DMS 273 treated with DMSO at 0.1 percent for 48 hours (cell line): Measurements from ENCODE around the gene AMN1.
"Not testable (repeated sequence)": the region's sequence is repeated elsewhere in the genome, so short reads cannot be mapped to it uniquely, and the experiment has no call there.

ENCODE experiments used
- DNase-seq: peaks from one replicate; lab custom pipeline; 2025; lab: John Stamatoyannopoulos, UW

The AMN1 gene

GRCh38 chr12:31733549-31734432, 5.0 kb upstream of the AMN1 start:
- not testable (repeated sequence) for DNase-seq

DNA sequence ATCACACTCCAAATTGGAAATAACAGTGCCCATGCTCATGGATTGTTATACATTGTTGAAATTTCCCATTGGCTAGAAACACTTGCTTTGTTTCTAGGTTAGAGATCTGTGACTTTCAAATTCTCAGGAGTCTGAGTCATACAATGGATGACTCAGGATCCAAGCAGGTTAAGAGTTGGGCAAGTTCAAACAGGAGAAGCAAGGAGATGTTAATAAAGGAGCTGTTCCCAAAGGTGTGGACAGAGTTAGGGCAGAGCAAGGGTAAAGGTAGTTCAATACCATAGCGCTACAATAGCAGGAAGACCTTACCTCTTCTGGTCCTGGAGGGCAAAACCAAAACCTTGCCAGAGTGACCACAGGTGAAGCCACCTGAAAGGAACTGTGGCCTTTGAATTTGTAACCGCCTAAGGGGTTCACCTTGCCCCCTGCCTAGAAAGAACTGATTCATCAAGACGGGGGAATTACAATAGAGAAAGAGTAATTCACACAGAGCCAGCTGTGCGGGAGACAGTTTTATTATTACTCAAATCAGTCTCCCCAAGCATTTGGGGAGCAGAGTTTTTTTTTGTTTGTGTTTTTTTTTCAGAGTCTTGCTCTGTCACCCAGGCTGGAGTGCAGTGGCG, 4.2 kb upstream of the AMN1 start:
- no peak for DNase-seq

- DNase-seq, result not testable (repeated sequence)
Measured at GRCh38 chr12:31731203-31731602, 2.4 kb upstream of the AMN1 start.

GRCh38 chr12:31729705-31730104, 884 bp upstream of the AMN1 start:
- no peak for DNase-seq

- DNase-seq, result no peak
Measured at GRCh38 chr12:31728289-31728916, 418 bp downstream of the AMN1 start.

DNA sequence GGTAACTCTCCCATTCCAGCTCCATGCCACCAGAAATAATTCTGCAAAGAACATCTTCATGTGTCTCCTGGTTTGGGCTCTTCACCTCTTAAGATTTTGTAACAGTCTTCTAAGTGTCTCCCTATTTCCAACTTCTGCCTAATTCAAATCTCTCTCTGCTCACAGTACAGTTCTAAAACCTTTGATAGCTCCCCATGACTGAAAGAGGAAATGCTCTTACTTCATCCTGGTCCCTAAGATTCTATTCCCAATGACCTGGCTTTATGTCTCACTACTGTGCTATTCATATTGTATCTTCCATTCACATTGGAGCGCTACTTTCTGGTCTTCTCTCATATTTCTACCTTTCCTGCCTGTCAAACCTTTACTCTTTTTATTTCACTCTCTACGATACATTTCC, 1.6 kb downstream of the AMN1 start:
- no peak for DNase-seq

DNA sequence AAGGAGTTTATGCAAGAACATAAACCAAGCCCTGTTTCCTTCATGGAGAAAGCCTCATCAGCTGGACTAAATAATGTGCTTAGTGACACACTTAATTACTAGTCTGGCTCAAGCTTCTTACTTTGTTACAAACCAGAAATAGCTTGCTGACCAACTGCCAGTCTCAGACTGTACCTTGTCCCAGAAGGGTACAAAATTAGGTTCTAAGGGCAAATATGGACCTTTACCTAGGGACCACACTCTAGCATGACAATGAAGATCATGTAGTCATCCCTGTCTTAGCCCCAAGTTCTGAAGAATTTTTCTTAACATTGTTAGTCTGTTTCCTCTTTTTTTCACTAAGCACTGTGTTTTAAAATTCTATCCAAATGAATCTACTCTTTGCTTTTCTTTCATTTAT, 2.2 kb downstream of the AMN1 start:
- DNase-seq, result no peak

DNA sequence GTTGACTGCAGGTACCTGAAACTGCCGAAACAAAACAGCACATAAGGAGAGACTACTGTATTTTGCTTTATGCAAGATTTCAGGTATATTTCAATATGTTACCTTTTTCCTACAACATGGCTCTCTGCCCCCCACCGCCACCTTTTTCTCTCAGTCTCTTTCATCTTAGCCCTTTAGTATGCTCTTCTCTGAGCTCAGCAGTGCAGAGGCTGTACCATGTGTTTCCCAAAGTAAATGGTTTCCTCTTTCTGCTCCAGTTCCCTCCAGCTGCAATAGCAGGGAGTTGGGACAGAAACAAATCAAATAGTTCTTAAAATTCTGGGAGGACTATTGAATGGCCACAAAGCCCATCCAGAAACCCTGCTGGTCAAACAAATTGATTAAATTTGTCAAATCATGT, 4.3 kb downstream of the AMN1 start:
- DNase-seq, result no peak

GRCh38 chr12:31722580-31722979, 6.2 kb downstream of the AMN1 start:
- no peak for DNase-seq

GRCh38 chr12:31718542-31719198, 10.2 kb downstream of the AMN1 start:
- DNase-seq, result not testable (repeated sequence)

GRCh38 chr12:31716998-31717397, 11.8 kb downstream of the AMN1 start:
- not testable (repeated sequence) for DNase-seq

DNA sequence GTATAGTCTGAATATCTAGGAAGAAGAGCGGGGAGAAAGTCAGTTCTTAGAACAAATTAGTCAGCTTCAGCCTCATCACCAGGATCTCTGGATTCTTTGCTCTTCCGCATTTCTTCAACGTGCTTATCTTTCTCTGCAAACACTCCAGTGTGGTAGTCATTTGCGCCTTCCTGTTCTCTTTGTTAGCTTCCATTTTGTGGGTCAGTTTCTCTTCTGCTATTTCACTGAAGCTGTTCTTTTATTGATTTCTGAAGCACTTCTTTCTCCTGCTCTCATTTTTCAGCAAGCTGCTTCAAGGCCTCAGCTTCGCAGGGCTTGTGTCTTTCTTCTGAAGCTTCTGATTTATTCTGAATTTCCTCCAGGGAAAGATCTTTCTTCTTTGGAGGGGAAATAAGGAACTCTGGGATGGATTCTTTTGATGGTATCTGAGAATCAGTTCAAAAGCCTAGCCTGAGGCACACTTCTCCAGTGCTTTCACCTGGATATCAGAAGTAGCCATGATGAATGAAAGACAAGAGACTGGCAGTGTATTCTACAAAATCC, 13.5 kb downstream of the AMN1 start:
- DNase-seq, result no peak

- DNase-seq, result no peak
Measured at GRCh38 chr12:31714406-31715271, 14.2 kb downstream of the AMN1 start.

- DNase-seq, result no peak
Measured at GRCh38 chr12:31712877-31713276, 15.9 kb downstream of the AMN1 start.

DNA sequence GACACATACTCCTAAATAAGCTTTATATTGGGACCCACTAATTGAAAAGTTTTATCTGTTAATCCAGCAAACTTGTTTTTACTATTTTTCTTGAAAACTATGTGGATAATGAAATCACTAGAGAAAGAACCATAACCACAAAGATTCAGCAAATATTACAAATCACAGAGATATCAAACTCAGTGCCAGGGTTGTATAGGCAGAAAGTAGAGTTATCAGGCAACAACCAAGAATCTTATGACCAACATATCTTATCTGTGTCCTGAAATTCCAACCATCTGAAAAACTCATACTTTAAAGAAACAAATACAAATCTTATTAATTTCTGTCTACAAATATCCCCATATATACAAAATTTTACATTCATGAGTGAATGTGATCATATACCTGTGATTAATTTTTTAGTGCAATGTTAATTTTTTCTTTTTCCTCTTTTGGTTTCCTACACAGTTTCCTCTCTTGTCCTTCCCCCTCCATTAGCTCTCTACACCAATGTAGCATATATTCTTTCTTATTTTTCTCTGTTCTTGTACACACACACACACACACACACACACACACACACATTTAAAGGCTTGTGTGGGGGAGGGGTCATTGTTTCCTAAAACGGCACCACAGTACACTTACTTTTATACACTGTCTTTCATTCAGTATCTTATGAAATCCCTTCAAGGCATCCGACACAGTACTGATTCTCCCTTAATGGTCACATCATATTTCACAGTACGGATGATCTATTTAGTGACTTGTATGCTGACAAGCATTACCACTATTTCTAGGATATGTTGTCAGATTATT, 18.6 kb downstream of the AMN1 start:
- DNase-seq, result no peak

GRCh38 chr12:31708118-31708517, 20.7 kb downstream of the AMN1 start:
- not testable (repeated sequence) for DNase-seq

DNA sequence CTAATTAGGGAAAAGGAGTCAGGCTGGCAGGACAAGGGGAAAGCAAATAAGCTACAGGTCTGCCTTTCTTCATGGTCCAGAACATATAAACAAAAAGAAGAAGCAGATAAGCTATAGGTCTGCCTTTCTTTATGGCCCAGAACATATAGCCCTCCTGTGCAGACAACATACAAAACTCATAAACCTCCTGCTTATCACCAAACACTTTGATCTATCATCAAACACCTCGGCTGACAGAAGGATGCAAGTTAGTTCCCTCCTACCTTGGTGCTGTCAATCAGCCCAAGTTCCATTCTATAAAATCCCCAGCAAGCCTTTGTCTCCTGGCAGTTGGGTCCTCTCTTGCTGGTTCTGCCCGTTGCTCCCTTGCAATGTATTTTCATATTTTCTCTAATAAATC, 23.2 kb downstream of the AMN1 start:
- no peak for DNase-seq

DNA sequence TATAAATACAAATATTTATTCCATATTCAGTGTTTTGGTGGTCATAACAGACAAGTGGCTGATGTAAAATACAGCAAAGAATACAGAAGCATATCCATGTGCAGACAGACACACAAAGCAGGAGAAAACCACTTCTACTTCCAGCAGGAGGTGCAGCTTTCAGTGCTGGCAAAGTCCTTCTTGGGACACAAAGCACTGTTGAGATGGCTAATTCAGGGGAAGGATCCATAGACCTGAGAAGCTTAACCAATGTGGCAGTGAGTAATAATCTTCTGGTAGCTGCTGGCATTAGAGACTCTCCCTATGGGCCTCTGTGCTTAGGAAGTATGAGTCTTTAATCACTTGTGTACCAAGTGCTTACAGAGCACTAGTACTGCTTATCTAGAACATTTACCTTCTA, 26.8 kb downstream of the AMN1 start:
- DNase-seq, result no peak

- DNase-seq, result not testable (repeated sequence)
Measured at GRCh38 chr12:31689921-31690320, 38.9 kb downstream of the AMN1 start.

- DNase-seq, result no peak
Measured at GRCh38 chr12:31687101-31687527, 41.7 kb downstream of the AMN1 start.
